Upper lobe of left lung (tissue), 4 donors: ENCODE measurements around the gene COL9A3.

Source experiments
- CTCF ChIP-seq, 6 experiments: fragments of 450-650 bp in 4 of 6; fragments of 200-600 bp in 2 of 6; sonication (generic) in 2 of 6; IDR thresholded peaks; one replicate each; pipeline ENCODE4 v1.5.1; 2016 to 2019; ENCODE audit warnings: antibody characterized with exemption in 6 of 6
- EP300 ChIP-seq, 4 donors: sonication (generic); formaldehyde crosslinking; IDR thresholded peaks; one replicate each; pipeline ENCODE4 v1.5.1; 2017; ENCODE audit warnings: antibody characterized with exemption in 4 of 4, control low read depth in 2 of 4
- POLR2A ChIP-seq, 4 donors: fragments of 450-650 bp; IDR thresholded peaks; one replicate each; pipeline ENCODE4 v1.5.1; 2016 to 2017; ENCODE audit warnings: antibody characterized with exemption in 4 of 4, mild to moderate bottlenecking in 2 of 4
- POLR2AphosphoS5 ChIP-seq, 2 donors: sonication (generic); formaldehyde crosslinking; IDR thresholded peaks; one replicate each; pipeline ENCODE4 v1.5.1; 2017; ENCODE audit warnings: antibody characterized with exemption in 2 of 2

- TF ChIP-seq POLR2AphosphoS5 (IDR thresholded peaks at IDR 0.05): no peak
- TF ChIP-seq CTCF (IDR thresholded peaks at IDR 0.05): no peak
- no peak for TF ChIP-seq POLR2A (IDR thresholded peaks at IDR 0.05)
- no peak for TF ChIP-seq EP300 (IDR thresholded peaks at IDR 0.05)
Measured at GRCh38 chr20:62812907-62813200, 4.0 kb upstream of the COL9A3 start.
